Neuronal stem cell (in vitro differentiated cells): ENCODE data around the gene NEMF.
"Not testable (repeated sequence)": the region's sequence is repeated elsewhere in the genome, so short reads cannot be mapped to it uniquely, and the experiment has no call there.

Source experiments
- DNase-seq: peaks from one replicate; pipeline ENCODE4 v3.0.0-alpha.2; 2013; ENCODE audit warnings: low spot score
- H2AFZ ChIP-seq: one replicate; pipeline ENCODE4 v1.6.1; 2013; ENCODE audit warnings: mild to moderate bottlenecking, low read length, inconsistent platforms
- H2AK5ac ChIP-seq: 2 replicates; pipeline ENCODE4 v1.6.1; 2013; ENCODE audit warnings: low read depth, mild to moderate bottlenecking, inconsistent platforms, low read length, moderate library complexity, mixed read lengths
- H2BK120ac ChIP-seq: 2 replicates; pipeline ENCODE4 v1.6.1; 2013; ENCODE audit warnings: low read depth, mild to moderate bottlenecking, inconsistent platforms, low read length, moderate library complexity, mixed read lengths
- H2BK12ac ChIP-seq: one replicate; pipeline ENCODE4 v1.6.1; 2013; ENCODE audit warnings: low read length, inconsistent platforms
- H2BK15ac ChIP-seq: 2 replicates; pipeline ENCODE4 v1.6.1; 2013; ENCODE audit warnings: mild to moderate bottlenecking, low read length, inconsistent platforms, mixed read lengths
- H2BK5ac ChIP-seq: one replicate; pipeline ENCODE4 v1.6.1; 2013; ENCODE audit warnings: inconsistent platforms, mild to moderate bottlenecking, low read length, moderate library complexity
- H3K14ac ChIP-seq: one replicate; pipeline ENCODE4 v1.6.1; 2013; ENCODE audit warnings: low read length, inconsistent platforms
- H3K18ac ChIP-seq: 2 replicates; pipeline ENCODE4 v1.6.1; 2013; ENCODE audit warnings: low read length, inconsistent platforms
- H3K23ac ChIP-seq: 2 replicates; pipeline ENCODE4 v1.6.1; 2013; ENCODE audit warnings: low read depth, mild to moderate bottlenecking, mixed read lengths, low read length, inconsistent platforms; ENCODE audit not compliant: poor library complexity
- H3K27ac ChIP-seq: replicated peaks from 3 replicates; pipeline ENCODE4 v1.5.1; 2013; ENCODE audit warnings: low read length, inconsistent platforms
- H3K27me3 ChIP-seq, 3 experiments: 2 replicates each; pipeline ENCODE4 v1.6.1; 2013; ENCODE audit warnings: low read length in 3 of 3, mild to moderate bottlenecking in 2 of 3, inconsistent platforms in 1 of 3, low read depth in 1 of 3, mixed read lengths in 1 of 3, moderate library complexity in 1 of 3; ENCODE audit not compliant: control insufficient read depth in 3 of 3, insufficient read depth in 3 of 3
- H3K36me3 ChIP-seq, 2 donors: replicated peaks in 1 of 2; 2 replicates each; pipeline ENCODE4 v1.6.1; 2013; ENCODE audit warnings: low read length in 2 of 2; ENCODE audit not compliant: control insufficient read depth in 2 of 2, insufficient read depth in 2 of 2
- H3K4ac ChIP-seq: 2 replicates; pipeline ENCODE4 v1.6.1; 2013; ENCODE audit warnings: inconsistent platforms, mild to moderate bottlenecking, low read length, moderate library complexity
- H3K4me1 ChIP-seq, 2 donors: 1 replicate in 1 of 2; 2 replicates in 1 of 2; pipeline ENCODE4 v1.6.1; 2013; ENCODE audit warnings: low read length in 2 of 2, low read depth in 1 of 2; ENCODE audit not compliant: control insufficient read depth in 2 of 2, insufficient read depth in 1 of 2
- H3K4me2 ChIP-seq: one replicate; pipeline ENCODE4 v1.6.1; 2013; ENCODE audit warnings: mild to moderate bottlenecking, low read length, inconsistent platforms; ENCODE audit not compliant: insufficient read depth, poor library complexity, severe bottlenecking
- H3K4me3 ChIP-seq, 2 donors: 2 replicates each; pipeline ENCODE4 v1.5.1; 2013; ENCODE audit warnings: low read length in 2 of 2, mild to moderate bottlenecking in 2 of 2, inconsistent platforms in 1 of 2, moderate library complexity in 1 of 2
- H3K79me1 ChIP-seq: one replicate; pipeline ENCODE4 v1.6.1; 2013; ENCODE audit warnings: low read depth, mild to moderate bottlenecking, inconsistent platforms, low read length, moderate library complexity
- H3K9ac ChIP-seq: one replicate; pipeline ENCODE4 v1.6.1; 2013; ENCODE audit warnings: mild to moderate bottlenecking, low read depth, low read length, inconsistent platforms; ENCODE audit not compliant: poor library complexity
- H3K9me3 ChIP-seq, 2 donors: replicated peaks in 1 of 2; 2 replicates each; pipeline versions ENCODE3 to v1.6.1; 2013; ENCODE audit warnings: low read length in 2 of 2, mild to moderate bottlenecking in 2 of 2, inconsistent platforms in 1 of 2, low read depth in 1 of 2, mixed read lengths in 1 of 2, moderate library complexity in 1 of 2; ENCODE audit not compliant: control insufficient read depth in 2 of 2, insufficient read depth in 1 of 2
- H4K8ac ChIP-seq: one replicate; pipeline ENCODE4 v1.6.1; 2013; ENCODE audit warnings: low read depth, mild to moderate bottlenecking, inconsistent platforms, low read length, moderate library complexity
- H4K91ac ChIP-seq: one replicate; pipeline ENCODE4 v1.6.1; 2013; ENCODE audit warnings: low read length, low read depth, mild to moderate bottlenecking, inconsistent platforms; ENCODE audit not compliant: poor library complexity
- WGBS, 2 donors: extraction: QIAGEN DNeasy Blood & Tissue Kit; methylation state at CpG; one replicate each; pipeline ENCODE4 v1.1.7; 2013; ENCODE audit warnings: missing lambda C conversion rate in 2 of 2, mixed read lengths in 1 of 2; ENCODE audit not compliant: insufficient read length in 2 of 2, insufficient replicate concordance in 1 of 2; ENCODE audit errors: extremely low coverage in 2 of 2; 5-methylcytosine and 5-hydroxymethylcytosine counted together

NEMF gene

DNA sequence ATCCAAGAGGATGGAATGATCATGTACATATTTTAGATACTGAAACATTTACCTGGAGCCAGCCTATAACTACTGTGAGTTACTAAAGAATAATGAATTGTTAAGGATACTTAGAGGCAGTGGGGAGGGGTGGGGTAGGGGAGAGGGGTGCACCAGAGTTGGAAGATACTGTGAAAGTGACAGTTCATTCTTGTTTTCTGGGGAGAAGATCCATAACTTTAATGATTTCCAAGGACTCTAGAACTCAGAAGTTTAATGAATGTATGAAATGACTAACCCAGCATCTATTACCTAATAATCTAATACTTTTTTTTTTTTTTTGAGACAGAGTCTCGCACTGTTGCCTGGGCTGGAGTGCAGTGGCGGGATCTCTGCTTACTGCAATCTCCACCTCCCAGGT lies 74.2 kb downstream of the NEMF start:
- DNase-seq, result no peak
- no peak overlapping the region for H3K9ac ChIP-seq
- H3K14ac ChIP-seq, result no peak overlapping the region
- H4K91ac ChIP-seq, result no peak overlapping the region
- H2BK120ac ChIP-seq, result no peak overlapping the region
- no peak overlapping the region for H2BK5ac ChIP-seq
- H3K36me3 ChIP-seq, result peaks cover 12 to 95% of the 10 kb centered on the region in 2 donors
- H2BK15ac ChIP-seq, result no peak overlapping the region
- H3K79me1 ChIP-seq, result no peaks in the 10 kb centered on the region
- no peak overlapping the region for H2BK12ac ChIP-seq
- no peaks in the 10 kb centered on the region for H3K4me1 ChIP-seq
- no peak overlapping the region for H3K4me2 ChIP-seq
- H3K27ac ChIP-seq, result no peak overlapping the region
- H3K4ac ChIP-seq, result no peak overlapping the region
- no peaks in the 10 kb centered on the region for H3K27me3 ChIP-seq
- no peak overlapping the region for H2AFZ ChIP-seq
- WGBS, 2 donors, result no CpG with 5 or more reads among the region's 2 CpGs
- H3K9me3 ChIP-seq, result no peaks in the 10 kb centered on the region
- no peak overlapping the region for H3K23ac ChIP-seq
- no peak overlapping the region for H3K18ac ChIP-seq
- H3K4me3 ChIP-seq, result no peak overlapping the region
- no peak overlapping the region for H4K8ac ChIP-seq
- no peak overlapping the region for H2AK5ac ChIP-seq

DNA sequence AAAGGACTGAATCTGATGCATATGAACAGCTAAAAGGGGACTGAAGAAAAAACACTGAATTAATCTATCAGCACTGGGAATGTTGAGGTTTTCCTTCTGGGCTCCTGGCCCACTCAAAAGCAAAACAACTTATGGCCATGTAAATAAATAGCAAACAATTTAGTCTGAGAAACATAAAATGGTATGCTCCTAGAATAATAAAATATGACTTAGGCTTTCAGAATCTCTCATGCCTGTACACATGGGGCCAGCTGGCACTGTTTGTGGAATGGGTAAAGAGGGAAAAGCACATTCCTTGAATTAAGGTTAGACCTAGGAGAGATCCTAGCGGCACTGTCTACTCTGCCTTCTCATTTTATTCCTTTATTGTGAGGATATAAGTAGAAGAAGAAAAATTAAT lies 78.5 kb downstream of the NEMF start:
- H2BK15ac ChIP-seq, result no peak overlapping the region
- H2AK5ac ChIP-seq, result no peak overlapping the region
- no peak overlapping the region for H3K18ac ChIP-seq
- no CpG with 5 or more reads among the region's 1 CpG for WGBS, 2 donors
- H4K91ac ChIP-seq, result no peak overlapping the region
- no peak overlapping the region for H3K14ac ChIP-seq
- no peak overlapping the region for H2BK5ac ChIP-seq
- DNase-seq, result no peak
- no peak overlapping the region for H3K4me3 ChIP-seq
- H4K8ac ChIP-seq, result no peak overlapping the region
- H3K4me2 ChIP-seq, result no peak overlapping the region
- no peak overlapping the region for H2BK12ac ChIP-seq
- no peaks in the 10 kb centered on the region for H3K27me3 ChIP-seq
- peaks cover 2 to 4% of the 10 kb centered on the region in 2 donors for H3K4me1 ChIP-seq
- no peak overlapping the region for H3K9ac ChIP-seq
- no peaks in the 10 kb centered on the region for H3K9me3 ChIP-seq
- no peak overlapping the region for H3K4ac ChIP-seq
- H2AFZ ChIP-seq, result no peak overlapping the region
- no peak overlapping the region for H2BK120ac ChIP-seq
- H3K27ac ChIP-seq, result no peak overlapping the region
- peaks cover 1 to 73% of the 10 kb centered on the region in 2 donors for H3K36me3 ChIP-seq
- H3K79me1 ChIP-seq, result peaks cover 3% of the 10 kb centered on the region
- H3K23ac ChIP-seq, result no peak overlapping the region

DNA sequence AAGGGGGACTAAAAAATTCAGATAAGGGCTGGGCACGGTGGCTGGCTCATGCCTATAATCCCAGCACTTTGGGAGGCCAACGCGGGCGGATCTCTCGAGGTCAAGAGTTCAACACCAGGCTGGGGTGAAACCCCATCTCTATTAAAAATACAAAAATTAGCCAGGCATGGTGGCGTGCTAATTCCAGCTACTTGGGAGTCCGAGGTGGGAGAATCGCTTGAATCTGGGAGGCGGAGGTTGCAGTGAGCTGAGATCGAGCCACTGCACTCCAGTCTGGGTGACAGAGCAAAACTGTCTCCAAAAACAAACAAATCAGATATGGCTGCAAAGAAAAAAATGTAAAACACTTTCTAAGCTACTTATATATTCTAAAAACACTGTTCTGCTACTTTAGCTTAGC lies 80.9 kb downstream of the NEMF start:
- not testable (repeated sequence) for H3K27ac ChIP-seq, H3K14ac ChIP-seq, H3K23ac ChIP-seq, H3K4ac ChIP-seq, H4K8ac ChIP-seq, H3K18ac ChIP-seq, H2BK15ac ChIP-seq, H4K91ac ChIP-seq, H3K9me3 ChIP-seq, H3K9ac ChIP-seq, H2BK120ac ChIP-seq, H2AK5ac ChIP-seq, H2BK12ac ChIP-seq, H2BK5ac ChIP-seq, H3K4me2 ChIP-seq, H3K27me3 ChIP-seq, H2AFZ ChIP-seq, H3K4me1 ChIP-seq, H3K4me3 ChIP-seq, DNase-seq
- Histone ChIP-seq H3K79me1 (peaks cover 11% of the 10 kb centered on the region), H3K36me3 (peaks cover 1 to 50% of the 10 kb centered on the region in 2 donors)
- WGBS, 2 donors, result no CpG with 5 or more reads among the region's 10 CpGs

DNA sequence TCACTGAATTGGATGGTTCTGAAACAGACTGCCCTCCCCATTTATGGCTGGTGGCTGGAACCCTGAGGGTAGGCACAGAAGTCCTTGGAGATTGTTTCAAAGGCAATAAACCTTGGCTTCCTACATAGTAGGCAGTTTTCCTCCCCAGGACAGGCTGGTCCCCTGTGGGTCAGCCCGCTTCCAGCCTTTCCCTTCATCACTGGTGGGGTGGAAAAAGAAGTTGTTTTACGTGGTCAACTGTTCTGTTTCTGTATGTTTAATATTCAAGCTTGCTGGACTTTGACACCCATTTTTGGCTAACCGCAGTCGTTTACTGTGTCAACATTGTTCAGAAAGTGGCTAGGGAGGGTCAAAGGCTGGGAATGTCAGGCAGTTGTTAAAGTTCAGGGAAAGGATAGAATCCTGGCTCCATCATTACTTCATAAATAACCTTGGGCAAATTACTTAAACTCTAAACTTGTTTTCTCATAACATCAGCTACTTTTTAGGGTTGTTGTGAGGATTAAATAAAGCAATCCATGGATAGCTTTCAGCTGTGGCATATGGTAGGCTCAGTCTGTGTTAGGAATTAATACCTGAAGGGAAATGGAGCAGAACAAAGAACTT lies 82.3 kb downstream of the NEMF start:
- no peak overlapping the region for H4K91ac ChIP-seq
- no peak overlapping the region for H3K4me2 ChIP-seq
- H3K27ac ChIP-seq, result no peak overlapping the region
- no peaks in the 10 kb centered on the region for H3K27me3 ChIP-seq
- peaks cover 0 to 38% of the 10 kb centered on the region in 2 donors for H3K36me3 ChIP-seq
- H2AK5ac ChIP-seq, result no peak overlapping the region
- DNase-seq, result no peak
- H2BK12ac ChIP-seq, result no peak overlapping the region
- no peak overlapping the region for H3K4ac ChIP-seq
- H3K14ac ChIP-seq, result no peak overlapping the region
- H3K9ac ChIP-seq, result no peak overlapping the region
- H3K79me1 ChIP-seq, result peaks cover 11% of the 10 kb centered on the region
- no CpG with 5 or more reads among the region's 4 CpGs for WGBS, 2 donors
- H3K4me3 ChIP-seq, result no peak overlapping the region
- H2BK15ac ChIP-seq, result no peak overlapping the region
- no peaks in the 10 kb centered on the region for H3K9me3 ChIP-seq
- H3K4me1 ChIP-seq, result peaks cover 7 to 8% of the 10 kb centered on the region in 2 donors
- no peak overlapping the region for H3K23ac ChIP-seq
- no peak overlapping the region for H4K8ac ChIP-seq
- H2BK5ac ChIP-seq, result no peak overlapping the region
- no peak overlapping the region for H3K18ac ChIP-seq
- H2BK120ac ChIP-seq, result no peak overlapping the region
- H2AFZ ChIP-seq, result no peak overlapping the region
